MG63 (cell line): ENCODE measurements around the gene ALOXE3. TPM values are rescaled to one million over a fixed set of nuclear protein-coding genes. Genes with fewer than 3 reads are reported as not detected.
"Not testable (repeated sequence)": the region's sequence is repeated elsewhere in the genome, so short reads cannot be mapped to it uniquely, and the experiment has no call there.

Experiments
- DNase-seq: peaks from one replicate; pipeline ENCODE4 v3.0.0-alpha.2; 2020
- H3K27me3 ChIP-seq: fragments of 250-450 bp; sonication (Bioruptor Pico); 2 replicates; pipeline ENCODE4 v1.5.1; 2020; ENCODE audit warnings: mild to moderate bottlenecking, moderate library complexity
- H3K36me3 ChIP-seq: fragments of 250-450 bp; sonication (Bioruptor Pico); 2 replicates; pipeline ENCODE4 v1.5.1; 2020; ENCODE audit warnings: mild to moderate bottlenecking, moderate library complexity
- H3K4me3 ChIP-seq: fragments of 250-450 bp; sonication (Bioruptor Pico); 2 replicates; pipeline ENCODE4 v1.5.1; 2020; ENCODE audit warnings: mild to moderate bottlenecking, moderate library complexity
- H3K9me3 ChIP-seq: fragments of 250-450 bp; sonication (Bioruptor Pico); 2 replicates; pipeline ENCODE4 v1.5.1; 2020; ENCODE audit warnings: mild to moderate bottlenecking, moderate library complexity
- total RNA-seq: library from RNA; depleted of rRNA; stranded (reverse); fragments of >200 nt; shearing (Covaris generic); gene quantifications from 2 replicates; pipeline ENCODE4 v1.2.3, GENCODE V29; 2014; ENCODE audit warnings: low replicate concordance

ALOXE3 gene
- total RNA-seq, 1 experiment from 2014 or later: not detected

GRCh38 chr17:8119581-8120519 lies 1.5 kb upstream of the ALOXE3 start:
- Histone ChIP-seq H3K27me3 (peaks cover 25% of the 10 kb centered on the region), H3K4me3 (peak overlapping the region; percentile 80), H3K9me3 (no peaks in the 10 kb centered on the region), H3K36me3 (no peaks in the 10 kb centered on the region)
- peak; percentile 85 for DNase-seq

- H3K27me3 ChIP-seq: peaks cover 17% of the 10 kb centered on the region
- no peaks in the 10 kb centered on the region for H3K36me3 ChIP-seq
- H3K9me3 ChIP-seq: no peaks in the 10 kb centered on the region
- peak overlapping the region; percentile 80 for H3K4me3 ChIP-seq
- DNase-seq: peak; percentile 93
Observed at GRCh38 chr17:8118769-8119580, 661 bp upstream of the ALOXE3 start.

GRCh38 chr17:8117367-8117979 lies 841 bp downstream of the ALOXE3 start:
- Histone ChIP-seq H3K4me3 (peak overlapping the region; percentile 80), H3K9me3 (no peaks in the 10 kb centered on the region), H3K27me3 (peaks cover 3% of the 10 kb centered on the region), H3K36me3 (no peaks in the 10 kb centered on the region)
- no peak for DNase-seq

- H3K27me3 ChIP-seq: peaks cover 3% of the 10 kb centered on the region
- H3K9me3 ChIP-seq: no peaks in the 10 kb centered on the region
- H3K4me3 ChIP-seq: no peak overlapping the region
- no peaks in the 10 kb centered on the region for H3K36me3 ChIP-seq
- DNase-seq: no peak
Observed at GRCh38 chr17:8116776-8117175, 1.5 kb downstream of the ALOXE3 start.

- no peaks in the 10 kb centered on the region for H3K9me3 ChIP-seq
- no peaks in the 10 kb centered on the region for H3K36me3 ChIP-seq
- H3K4me3 ChIP-seq: no peak overlapping the region
- H3K27me3 ChIP-seq: peaks cover 3% of the 10 kb centered on the region; the same call in 1 of the 2 replicates
- DNase-seq: no peak
Observed at GRCh38 chr17:8110907-8111306, 7.4 kb downstream of the ALOXE3 start.

- Histone ChIP-seq H3K36me3 (no peaks in the 10 kb centered on the region), H3K4me3 (no peak overlapping the region), H3K9me3 (no peaks in the 10 kb centered on the region), H3K27me3 (peaks cover 3% of the 10 kb centered on the region; the same call in 1 of the 2 replicates)
- no peak for DNase-seq
Observed at GRCh38 chr17:8110456-8110804, 7.9 kb downstream of the ALOXE3 start.

- DNase-seq: peak; percentile 23
- Histone ChIP-seq H3K36me3 (no peaks in the 10 kb centered on the region), H3K27me3 (0 out of 2 replicates have a peak, but pooled peaks cover under 1% of the 10 kb centered on the region), H3K9me3 (no peaks in the 10 kb centered on the region), H3K4me3 (no peak overlapping the region)
Observed at GRCh38 chr17:8109661-8110455, 8.5 kb downstream of the ALOXE3 start.

- no peaks in the 10 kb centered on the region for H3K27me3 ChIP-seq
Observed at GRCh38 chr17:8108972-8109660, 9.2 kb downstream of the ALOXE3 start.

GRCh38 chr17:8106980-8107379 lies 11.3 kb downstream of the ALOXE3 start:
- not testable (repeated sequence) for H3K9me3 ChIP-seq, DNase-seq, H3K36me3 ChIP-seq, H3K4me3 ChIP-seq, H3K27me3 ChIP-seq

More at GRCh38 chr17:8108972-8109660, 9.2 kb downstream of the ALOXE3 start:
- DNase-seq: no peak
- Histone ChIP-seq H3K36me3 (no peaks in the 10 kb centered on the region), H3K9me3 (no peaks in the 10 kb centered on the region), H3K4me3 (no peak overlapping the region)

GRCh38 chr17:8105957-8106398 lies 12.3 kb downstream of the ALOXE3 start:
- peak; percentile 32 for DNase-seq
- Histone ChIP-seq H3K36me3 (no peaks in the 10 kb centered on the region), H3K4me3 (no peak overlapping the region), H3K27me3 (no peaks in the 10 kb centered on the region), H3K9me3 (no peaks in the 10 kb centered on the region)

GRCh38 chr17:8104911-8105310 lies 13.4 kb downstream of the ALOXE3 start:
- no peak for DNase-seq
- Histone ChIP-seq H3K36me3 (no peaks in the 10 kb centered on the region), H3K4me3 (no peak overlapping the region), H3K9me3 (no peaks in the 10 kb centered on the region), H3K27me3 (no peaks in the 10 kb centered on the region)

- Histone ChIP-seq H3K9me3 (no peaks in the 10 kb centered on the region), H3K36me3 (no peaks in the 10 kb centered on the region), H3K4me3 (no peak overlapping the region), H3K27me3 (no peaks in the 10 kb centered on the region)
- DNase-seq: peak; percentile 25
Observed at GRCh38 chr17:8103549-8103948, 14.8 kb downstream of the ALOXE3 start.

GRCh38 chr17:8101721-8102120 lies 16.6 kb downstream of the ALOXE3 start:
- no peaks in the 10 kb centered on the region for H3K36me3 ChIP-seq
- no peaks in the 10 kb centered on the region for H3K9me3 ChIP-seq
- no peak for DNase-seq
- H3K4me3 ChIP-seq: no peak overlapping the region
- H3K27me3 ChIP-seq: no peaks in the 10 kb centered on the region

GRCh38 chr17:8100763-8101162 lies 17.6 kb downstream of the ALOXE3 start:
- H3K27me3 ChIP-seq: 0 out of 2 replicates have a peak, but pooled peaks cover 2% of the 10 kb centered on the region
- no peak for DNase-seq
- no peaks in the 10 kb centered on the region for H3K9me3 ChIP-seq
- H3K36me3 ChIP-seq: no peaks in the 10 kb centered on the region
- no peak overlapping the region for H3K4me3 ChIP-seq

- no peak for DNase-seq
- Histone ChIP-seq H3K9me3 (no peaks in the 10 kb centered on the region), H3K36me3 (no peaks in the 10 kb centered on the region), H3K4me3 (no peak overlapping the region), H3K27me3 (0 out of 2 replicates have a peak, but pooled peaks cover 4% of the 10 kb centered on the region)
Observed at GRCh38 chr17:8100111-8100510, 18.2 kb downstream of the ALOXE3 start.

- peaks cover 6% of the 10 kb centered on the region for H3K27me3 ChIP-seq
- DNase-seq: no peak
- H3K36me3 ChIP-seq: no peaks in the 10 kb centered on the region
- H3K4me3 ChIP-seq: no peak overlapping the region
- H3K9me3 ChIP-seq: no peaks in the 10 kb centered on the region
Observed at GRCh38 chr17:8096541-8096940, 21.8 kb downstream of the ALOXE3 start.
